ENCODE measurements around the gene AKAP7.

AKAP7 gene

GRCh38 chr6:131285548-131285947, 150.3 kb downstream of the AKAP7 start:
- Histone ChIP-seq H3K9ac (ENCODE audit: low read depth, low read length, poor library complexity, severe bottlenecking) (no peak overlapping the region), H3K9me3 (ENCODE audit: insufficient read depth, low read depth, low read length) (no peaks in the 10 kb centered on the region), H3K4me1 (ENCODE audit: insufficient read depth, low read length, poor library complexity, severe bottlenecking) (peaks cover 10% of the 10 kb centered on the region), H3K4me2 (ENCODE audit: low read depth, low read length, poor library complexity, severe bottlenecking) (no peak overlapping the region), H3K4me3 (ENCODE audit: low read length, poor library complexity, severe bottlenecking) (no peak overlapping the region), H4K20me1 (ENCODE audit: insufficient read depth, low read length, poor library complexity, severe bottlenecking) (no peaks in the 10 kb centered on the region), H3F3A (ENCODE audit: low read depth) (no peaks in the 10 kb centered on the region), H2AFZ (ENCODE audit: low read length) (no peak overlapping the region), H3K9me2 (replicated peaks; ENCODE audit: low read depth, low read length) (no peaks in the 10 kb centered on the region), H3K27me3 (ENCODE audit: insufficient read depth, low read length, poor library complexity, severe bottlenecking) (no peaks in the 10 kb centered on the region), H3K36me3 (ENCODE audit: insufficient read depth, low read length) (peaks cover 4% of the 10 kb centered on the region; the same call in 1 of the 2 replicates), H3K79me2 (ENCODE audit: insufficient read depth, low read length) (no peaks in the 10 kb centered on the region)
- no peak for TF ChIP-seq EZH2phosphoT487 (IDR thresholded peaks at IDR 0.05; ENCODE audit: borderline replicate concordance)

- no peak overlapping the region for H2AFZ ChIP-seq (ENCODE audit: low read length)
- H3K9ac ChIP-seq (ENCODE audit: low read depth, low read length, poor library complexity, severe bottlenecking) = no peak overlapping the region
- TF ChIP-seq CTCF (conservative IDR thresholded peaks at IDR 0.05; ENCODE audit: low read length) = no peak
- no peak for TF ChIP-seq EZH2phosphoT487 (IDR thresholded peaks at IDR 0.05; ENCODE audit: borderline replicate concordance)
- peaks cover 4% of the 10 kb centered on the region for H3K4me1 ChIP-seq (ENCODE audit: insufficient read depth, low read length, poor library complexity, severe bottlenecking)
- peaks cover 4% of the 10 kb centered on the region; the same call in 1 of the 2 replicates for H3K36me3 ChIP-seq (ENCODE audit: insufficient read depth, low read length)
- no peak overlapping the region for H3K4me2 ChIP-seq (ENCODE audit: low read depth, low read length, poor library complexity, severe bottlenecking)
- no peaks in the 10 kb centered on the region for H3K27me3 ChIP-seq (ENCODE audit: insufficient read depth, low read length, poor library complexity, severe bottlenecking)
- H3K9me2 ChIP-seq (replicated peaks; ENCODE audit: low read depth, low read length) = no peaks in the 10 kb centered on the region
- no peak overlapping the region for H3K4me3 ChIP-seq (ENCODE audit: low read length, poor library complexity, severe bottlenecking)
- H3K9me3 ChIP-seq (ENCODE audit: insufficient read depth, low read depth, low read length) = no peaks in the 10 kb centered on the region
- no peaks in the 10 kb centered on the region for H3F3A ChIP-seq (ENCODE audit: low read depth)
- H3K79me2 ChIP-seq (ENCODE audit: insufficient read depth, low read length) = no peaks in the 10 kb centered on the region
- H4K20me1 ChIP-seq (ENCODE audit: insufficient read depth, low read length, poor library complexity, severe bottlenecking) = no peaks in the 10 kb centered on the region
Measured at GRCh38 chr6:131286469-131287040, 151.3 kb downstream of the AKAP7 start.

- no peak for TF ChIP-seq CTCF (conservative IDR thresholded peaks at IDR 0.05; ENCODE audit: low read length)
- TF ChIP-seq EZH2phosphoT487 (IDR thresholded peaks at IDR 0.05; ENCODE audit: borderline replicate concordance) = no peak
- H3K36me3 ChIP-seq (ENCODE audit: insufficient read depth, low read length) = peaks cover 4% of the 10 kb centered on the region; the same call in 1 of the 2 replicates
- no peaks in the 10 kb centered on the region for H3K9me2 ChIP-seq (replicated peaks; ENCODE audit: low read depth, low read length)
- no peaks in the 10 kb centered on the region for H3F3A ChIP-seq (ENCODE audit: low read depth)
- no peaks in the 10 kb centered on the region for H3K27me3 ChIP-seq (ENCODE audit: insufficient read depth, low read length, poor library complexity, severe bottlenecking)
- H4K20me1 ChIP-seq (ENCODE audit: insufficient read depth, low read length, poor library complexity, severe bottlenecking) = no peaks in the 10 kb centered on the region
- no peak overlapping the region for H3K4me3 ChIP-seq (ENCODE audit: low read length, poor library complexity, severe bottlenecking)
- H3K4me2 ChIP-seq (ENCODE audit: low read depth, low read length, poor library complexity, severe bottlenecking) = no peak overlapping the region
- no peak overlapping the region for H3K9ac ChIP-seq (ENCODE audit: low read depth, low read length, poor library complexity, severe bottlenecking)
- H3K79me2 ChIP-seq (ENCODE audit: insufficient read depth, low read length) = no peaks in the 10 kb centered on the region
- no peak overlapping the region for H2AFZ ChIP-seq (ENCODE audit: low read length)
- no peaks in the 10 kb centered on the region for H3K4me1 ChIP-seq (ENCODE audit: insufficient read depth, low read length, poor library complexity, severe bottlenecking)
- H3K9me3 ChIP-seq (ENCODE audit: insufficient read depth, low read depth, low read length) = no peaks in the 10 kb centered on the region
Measured at GRCh38 chr6:131288214-131288613, 152.9 kb downstream of the AKAP7 start.

- Histone ChIP-seq H3F3A (ENCODE audit: low read depth) (no peaks in the 10 kb centered on the region), H3K36me3 (ENCODE audit: insufficient read depth, low read length) (no peaks in the 10 kb centered on the region), H3K9me2 (replicated peaks; ENCODE audit: low read depth, low read length) (no peaks in the 10 kb centered on the region), H3K9me3 (ENCODE audit: insufficient read depth, low read depth, low read length) (no peaks in the 10 kb centered on the region), H3K27me3 (ENCODE audit: insufficient read depth, low read length, poor library complexity, severe bottlenecking) (no peaks in the 10 kb centered on the region), H3K4me3 (ENCODE audit: low read length, poor library complexity, severe bottlenecking) (no peak overlapping the region), H2AFZ (ENCODE audit: low read length) (no peak overlapping the region), H3K4me1 (ENCODE audit: insufficient read depth, low read length, poor library complexity, severe bottlenecking) (no peaks in the 10 kb centered on the region), H3K79me2 (ENCODE audit: insufficient read depth, low read length) (no peaks in the 10 kb centered on the region), H3K9ac (ENCODE audit: low read depth, low read length, poor library complexity, severe bottlenecking) (no peak overlapping the region), H3K4me2 (ENCODE audit: low read depth, low read length, poor library complexity, severe bottlenecking) (no peak overlapping the region), H4K20me1 (ENCODE audit: insufficient read depth, low read length, poor library complexity, severe bottlenecking) (no peaks in the 10 kb centered on the region)
- TF ChIP-seq EZH2phosphoT487 (IDR thresholded peaks at IDR 0.05; ENCODE audit: borderline replicate concordance) = no peak
- TF ChIP-seq CTCF (conservative IDR thresholded peaks at IDR 0.05; ENCODE audit: low read length) = no peak
Measured at GRCh38 chr6:131290955-131291354, 155.7 kb downstream of the AKAP7 start.
